Astrocyte (in vitro differentiated cells and primary cell): ENCODE data around the gene LIN7A.

Experiments
- CTCF ChIP-seq: IDR thresholded peaks from 2 replicates; pipeline ENCODE4 v1.5.1; 2011; ENCODE audit warnings: low read depth, mild to moderate bottlenecking, inconsistent platforms, low read length, moderate library complexity; ENCODE audit not compliant: insufficient read depth
- EZH2 ChIP-seq: IDR thresholded peaks from 2 replicates; pipeline ENCODE4 v1.6.1; 2012; ENCODE audit warnings: mild to moderate bottlenecking, low read length, inconsistent platforms; ENCODE audit not compliant: insufficient read depth

DNA sequence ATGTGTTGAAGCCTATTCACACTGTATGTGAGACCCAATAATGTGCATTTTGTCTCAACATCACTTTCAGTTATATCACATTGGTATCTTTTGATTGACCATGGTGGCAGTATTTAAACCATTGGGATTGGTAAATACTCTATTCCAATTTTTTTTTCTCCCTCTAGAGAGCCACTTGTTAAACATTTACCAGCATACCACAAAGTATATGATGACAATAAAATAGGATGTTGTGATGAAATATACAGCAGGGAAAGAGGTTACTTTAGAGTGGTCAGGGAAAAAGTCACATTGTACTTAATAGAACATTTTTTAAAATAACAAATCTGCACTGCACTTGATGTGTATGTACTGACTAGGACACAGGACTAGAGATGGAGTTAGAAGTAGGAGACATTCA, 5.6 kb upstream of the LIN7A start:
- TF ChIP-seq CTCF (no peak), EZH2 (no peak)
